ENCODE measurements around the gene BOD1L2.

DNA sequence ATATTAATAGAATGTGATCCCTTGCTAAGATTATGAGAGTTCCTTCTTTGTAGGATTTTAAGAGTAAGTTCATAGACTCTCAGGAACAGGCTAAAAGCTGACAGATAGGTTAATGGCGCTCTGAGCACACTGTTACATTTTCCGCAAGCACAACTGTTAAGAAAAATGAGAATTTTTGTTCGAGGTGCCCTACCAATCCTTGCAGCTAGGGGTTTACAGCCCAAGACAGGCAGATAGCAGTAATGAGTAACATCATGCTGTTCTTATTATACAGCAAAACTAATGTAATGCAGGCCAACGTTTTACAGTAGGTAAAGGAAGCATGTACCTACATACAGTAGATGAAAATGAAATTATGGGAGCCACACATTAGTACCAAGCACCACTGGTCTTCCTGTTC, 11.2 kb upstream of the BOD1L2 start:
- TF ChIP-seq EP300 (IDR thresholded peaks at IDR 0.05; ENCODE audit: low read depth): no peak
- TF ChIP-seq, protein P1, sequence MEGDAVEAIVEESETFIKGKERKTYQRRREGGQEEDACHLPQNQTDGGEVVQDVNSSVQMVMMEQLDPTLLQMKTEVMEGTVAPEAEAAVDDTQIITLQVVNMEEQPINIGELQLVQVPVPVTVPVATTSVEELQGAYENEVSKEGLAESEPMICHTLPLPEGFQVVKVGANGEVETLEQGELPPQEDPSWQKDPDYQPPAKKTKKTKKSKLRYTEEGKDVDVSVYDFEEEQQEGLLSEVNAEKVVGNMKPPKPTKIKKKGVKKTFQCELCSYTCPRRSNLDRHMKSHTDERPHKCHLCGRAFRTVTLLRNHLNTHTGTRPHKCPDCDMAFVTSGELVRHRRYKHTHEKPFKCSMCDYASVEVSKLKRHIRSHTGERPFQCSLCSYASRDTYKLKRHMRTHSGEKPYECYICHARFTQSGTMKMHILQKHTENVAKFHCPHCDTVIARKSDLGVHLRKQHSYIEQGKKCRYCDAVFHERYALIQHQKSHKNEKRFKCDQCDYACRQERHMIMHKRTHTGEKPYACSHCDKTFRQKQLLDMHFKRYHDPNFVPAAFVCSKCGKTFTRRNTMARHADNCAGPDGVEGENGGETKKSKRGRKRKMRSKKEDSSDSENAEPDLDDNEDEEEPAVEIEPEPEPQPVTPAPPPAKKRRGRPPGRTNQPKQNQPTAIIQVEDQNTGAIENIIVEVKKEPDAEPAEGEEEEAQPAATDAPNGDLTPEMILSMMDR (IDR thresholded peaks at IDR 0.05): no peak

All from transverse colon (tissue), 3 donors.